Activated T-cell treated with anti-CD3 and anti-CD28 coated beads for 1 hour (primary cell): Measurements from ENCODE around the gene ADORA3.
A peak's percentile ranks its signal among the peaks of the same experiment; 100 is the strongest.

Experiments used
- DNase-seq: peaks from one replicate; pipeline ENCODE4 v3.0.0-alpha.2; 2020; ENCODE audit warnings: low read depth

Gene ADORA3

DNA sequence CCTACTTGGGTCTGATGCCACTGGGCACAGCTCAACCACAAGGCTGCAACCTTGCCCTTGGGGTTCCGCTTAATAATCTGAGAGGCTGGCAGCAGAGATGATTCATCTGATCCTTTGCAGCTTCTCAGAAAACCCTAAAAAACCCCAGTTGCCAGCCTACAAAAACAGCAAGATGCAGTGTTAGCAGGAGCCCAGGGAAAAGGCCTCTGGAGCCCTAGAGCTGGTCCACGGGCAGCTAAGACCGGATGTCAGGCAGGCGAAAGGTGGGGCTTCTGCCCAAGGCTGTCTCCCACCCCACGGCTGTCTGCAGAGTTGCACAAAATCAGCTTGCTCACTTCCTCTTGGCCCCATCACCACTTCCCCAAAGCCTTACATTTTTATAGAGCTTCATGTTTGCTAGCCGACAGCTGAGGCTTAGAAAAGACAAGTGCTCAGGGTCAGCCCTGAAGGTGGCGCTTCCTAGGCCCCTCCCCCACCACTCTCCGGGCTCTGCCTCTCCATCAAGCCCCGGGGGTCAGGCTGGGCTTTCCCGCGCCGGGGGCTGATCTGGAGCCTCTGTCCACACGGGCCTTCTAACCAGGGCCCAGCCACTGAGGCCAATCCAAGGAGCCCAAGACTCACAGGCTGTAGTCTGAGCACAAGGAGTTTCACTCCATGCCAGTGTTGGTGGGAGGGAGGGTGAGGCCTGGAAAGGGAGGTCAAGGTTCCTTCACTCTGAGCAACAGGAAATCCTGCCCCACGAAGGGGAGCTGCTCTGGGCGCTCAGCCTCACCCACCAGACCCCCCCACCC lies 4.2 kb upstream of the ADORA3 start:
- DNase-seq: peak; percentile 30

DNA sequence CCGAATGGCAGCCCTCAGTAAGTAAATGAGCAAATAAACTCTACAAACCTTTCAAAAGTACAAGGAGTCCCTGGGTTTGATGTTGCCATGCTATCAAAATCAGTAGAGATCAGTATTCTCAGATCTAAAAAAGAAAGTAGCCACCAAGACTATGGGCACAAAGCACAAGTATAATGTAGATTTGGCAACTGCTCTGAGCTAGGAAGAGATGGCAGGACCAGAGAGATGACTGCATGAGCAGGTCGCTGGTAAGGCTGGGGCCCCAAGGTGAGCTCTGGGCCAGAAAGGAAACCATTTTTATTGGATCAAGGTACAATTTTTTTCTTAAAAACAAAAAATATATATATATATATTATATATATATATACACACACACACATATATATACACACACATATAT lies 3.1 kb upstream of the ADORA3 start:
- DNase-seq: no peak

DNA sequence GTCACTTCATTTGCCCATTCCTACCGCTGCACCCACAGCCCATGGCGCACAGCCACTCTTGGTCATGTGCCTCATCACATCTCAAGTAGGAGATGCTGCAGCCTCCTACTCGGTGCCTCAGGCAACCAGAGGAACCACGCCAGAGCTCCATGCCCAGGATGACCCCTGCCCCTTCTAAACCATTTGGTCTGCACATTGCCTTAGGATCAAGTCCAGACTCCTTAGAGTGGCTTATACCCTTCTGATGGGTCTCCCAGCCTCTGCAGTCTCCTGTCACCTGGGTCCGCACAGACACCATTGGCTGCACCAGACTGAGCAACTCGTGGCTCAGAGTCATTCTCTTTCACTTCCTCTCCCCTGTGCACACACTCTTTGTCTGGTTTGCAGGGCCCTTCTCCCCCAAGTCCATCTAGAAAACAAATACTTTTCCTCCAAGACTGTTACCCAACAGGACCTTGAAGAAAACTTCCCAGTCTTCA lies 2.2 kb upstream of the ADORA3 start:
- no peak for DNase-seq

DNA sequence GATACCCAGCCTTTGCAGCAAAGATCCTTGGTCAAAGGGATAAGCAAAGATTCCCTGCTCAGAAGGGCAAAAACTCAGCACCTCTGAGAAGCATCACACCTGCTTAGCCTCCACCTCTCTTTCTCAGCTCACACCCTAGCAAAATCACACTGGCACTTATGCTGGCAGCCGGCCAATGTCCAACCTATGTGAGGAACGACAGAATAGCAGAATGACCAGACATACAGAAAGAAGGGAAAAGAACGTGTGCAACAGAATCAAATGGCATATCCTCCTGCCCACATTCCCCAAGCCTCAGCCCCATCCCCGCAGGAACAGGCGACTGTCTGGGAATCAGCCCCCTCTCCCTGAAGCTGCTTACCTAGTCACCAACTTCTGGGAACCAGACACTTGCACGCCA lies 664 bp upstream of the ADORA3 start:
- DNase-seq: no peak

DNA sequence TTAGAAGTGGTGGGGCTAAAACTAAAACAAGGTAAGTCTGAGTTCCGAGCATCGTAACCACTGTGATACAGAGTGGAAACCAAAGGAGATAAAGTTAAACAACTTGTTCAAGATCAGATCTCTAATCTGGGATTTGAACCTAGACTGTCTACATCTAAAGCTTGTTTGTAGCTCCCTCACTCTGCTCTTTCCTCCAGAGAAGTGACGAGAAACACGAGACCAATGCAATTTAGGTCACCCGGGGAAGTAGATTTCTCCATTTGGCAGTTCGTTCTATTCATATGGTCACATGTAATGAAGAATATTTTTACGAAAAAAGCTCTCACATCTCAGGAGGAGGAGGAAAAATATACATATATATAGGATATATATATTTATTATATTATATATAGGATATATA lies 1.8 kb downstream of the ADORA3 start:
- DNase-seq: no peak

DNA sequence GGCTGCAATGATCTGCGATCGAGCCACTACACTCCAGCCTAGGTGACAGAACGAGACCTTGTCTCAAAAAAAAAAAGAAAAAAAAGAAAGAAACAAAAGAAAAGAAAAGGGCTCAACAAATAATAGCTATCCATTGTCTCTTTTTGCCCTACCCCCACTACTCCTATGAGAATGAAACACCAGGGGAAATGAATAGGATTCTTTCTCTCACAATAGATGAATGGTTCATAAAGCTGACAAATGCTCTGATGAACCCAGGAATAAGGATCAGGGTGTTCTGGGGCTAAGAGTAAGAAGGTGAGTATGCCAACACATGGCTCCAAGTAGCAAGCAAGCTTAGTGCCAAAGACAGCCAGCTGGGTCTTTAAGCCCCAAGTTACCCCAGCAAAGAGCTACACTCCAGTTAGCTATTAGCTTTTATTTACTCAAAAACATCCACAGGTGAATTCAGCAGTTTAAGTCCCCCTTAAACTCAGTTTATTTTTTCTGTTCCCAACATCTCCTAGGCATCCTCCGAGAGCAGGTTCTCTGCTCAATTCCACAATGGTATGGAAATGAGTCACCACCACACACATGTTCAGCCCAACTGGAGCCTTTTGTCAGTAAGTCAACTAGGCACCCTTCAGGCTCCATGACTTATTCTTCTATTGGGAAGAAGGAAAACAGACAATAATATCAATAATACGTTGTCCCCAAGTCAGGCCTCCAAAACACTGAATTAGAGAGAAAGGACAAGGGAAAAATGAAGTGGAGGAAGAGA lies 4.2 kb downstream of the ADORA3 start:
- no peak for DNase-seq

DNA sequence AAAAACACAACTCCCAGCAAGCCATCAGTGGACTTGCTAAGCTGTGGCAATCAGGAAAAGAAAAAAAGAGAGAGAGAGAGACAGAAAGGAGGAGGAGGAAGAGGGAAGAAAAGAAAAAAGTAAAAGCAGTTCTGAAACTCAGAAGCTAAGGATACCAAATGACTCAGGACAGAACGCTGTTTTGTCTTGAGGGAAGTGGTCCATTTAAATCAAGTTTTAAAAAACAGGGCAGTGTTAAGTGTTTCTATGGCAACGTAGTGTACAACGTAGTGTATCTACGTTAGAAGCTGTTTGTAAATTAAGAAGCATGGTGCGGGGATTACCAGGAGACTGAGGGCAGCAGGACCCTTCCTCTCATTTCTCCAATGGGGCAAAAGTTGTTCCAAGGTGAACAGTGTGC lies 5.8 kb downstream of the ADORA3 start:
- DNase-seq: no peak

DNA sequence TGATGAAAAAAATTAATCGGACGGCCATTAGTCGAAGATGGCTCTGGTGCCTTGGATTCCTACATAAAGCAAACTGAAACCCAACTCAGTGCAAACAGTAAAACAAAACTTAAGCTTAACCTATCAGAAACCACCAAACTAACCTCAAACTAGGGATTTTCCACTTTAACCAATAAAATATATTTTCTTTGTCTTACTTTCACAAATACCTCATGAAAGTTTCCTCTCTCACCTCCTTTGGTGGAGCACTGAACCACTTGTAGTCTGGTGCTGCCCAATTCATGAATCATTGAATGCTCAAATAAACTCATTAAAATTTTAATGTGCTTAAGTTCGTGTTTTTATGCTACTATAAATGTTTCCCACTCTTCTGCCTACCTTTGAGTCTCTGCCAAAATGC lies 7.0 kb downstream of the ADORA3 start:
- DNase-seq: no peak

DNA sequence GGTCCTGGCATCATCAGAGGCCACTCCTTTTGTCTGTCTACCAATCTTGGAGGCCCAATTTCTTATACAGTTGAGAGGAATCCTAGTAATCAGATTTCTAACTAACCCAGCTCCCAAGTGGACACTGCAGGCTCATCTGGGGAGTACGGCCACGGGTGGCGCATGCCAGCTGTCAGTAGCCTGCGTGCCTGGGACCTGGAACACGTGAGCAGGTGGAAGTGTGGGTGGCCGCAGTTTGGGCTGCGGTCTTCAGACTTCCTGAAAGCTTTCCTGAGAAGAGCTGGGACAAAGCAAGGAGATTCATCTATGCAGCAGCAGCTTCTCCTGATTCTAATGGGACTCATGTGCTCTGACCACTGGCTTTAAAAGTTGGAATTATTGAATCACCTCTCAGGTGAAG lies 12.4 kb downstream of the ADORA3 start:
- DNase-seq: no peak

DNA sequence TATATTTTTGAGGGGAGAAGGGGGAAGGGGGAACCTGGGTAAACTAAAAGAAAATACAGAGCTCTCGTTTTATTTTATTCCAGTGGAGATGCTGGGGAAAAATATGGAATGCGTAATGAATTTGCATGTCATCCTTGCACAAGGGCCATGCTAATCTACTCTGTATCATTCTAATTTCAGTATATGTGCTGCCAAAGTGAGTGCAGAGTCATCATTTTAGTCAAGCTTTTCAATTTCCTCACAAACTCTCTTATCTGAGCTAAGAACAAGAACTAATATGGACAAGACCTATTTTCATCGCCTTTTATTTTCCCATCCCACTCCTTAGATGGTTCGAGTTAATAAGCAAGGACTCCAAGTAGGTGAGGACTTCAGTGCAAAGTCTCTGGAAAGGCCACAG lies 13.2 kb downstream of the ADORA3 start:
- no peak for DNase-seq

DNA sequence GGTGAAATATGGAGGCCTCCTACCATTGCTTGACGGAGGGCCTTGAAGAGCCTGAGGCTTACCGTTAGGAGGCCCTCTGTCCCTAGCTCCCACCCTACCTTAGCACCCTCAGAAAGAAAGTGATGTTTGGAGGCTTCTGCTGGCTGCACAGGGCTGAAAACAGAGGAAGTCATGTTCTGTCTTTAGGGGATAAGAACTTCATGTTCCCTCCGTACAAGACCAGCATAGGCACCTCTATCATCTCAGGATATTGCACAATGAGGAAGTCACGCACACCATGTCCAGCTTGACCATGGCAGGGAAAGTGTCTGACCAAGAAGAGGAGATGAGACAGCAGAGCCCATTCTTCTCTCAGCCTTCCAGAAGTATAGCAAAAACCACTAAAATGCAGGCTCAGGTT lies 13.8 kb downstream of the ADORA3 start:
- no peak for DNase-seq

DNA sequence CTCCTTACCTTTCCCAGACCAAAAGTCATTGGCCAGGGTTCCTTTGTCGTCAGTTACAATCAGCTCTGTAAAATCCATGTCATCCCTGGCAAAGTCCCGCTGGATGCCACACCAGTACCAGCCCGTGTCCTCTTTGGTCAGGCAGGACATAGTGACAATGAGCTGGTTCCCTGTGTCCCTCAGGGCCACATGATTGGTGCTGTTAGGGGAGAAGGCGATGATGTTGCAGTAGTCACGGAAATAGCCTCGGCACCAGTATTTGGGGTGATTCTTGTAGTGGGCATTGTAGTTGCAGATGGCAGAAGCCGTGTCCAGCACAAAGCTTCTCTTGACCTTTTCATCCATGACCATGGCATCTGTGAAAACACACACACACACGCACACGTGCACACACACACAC lies 14.8 kb downstream of the ADORA3 start:
- no peak for DNase-seq

DNA sequence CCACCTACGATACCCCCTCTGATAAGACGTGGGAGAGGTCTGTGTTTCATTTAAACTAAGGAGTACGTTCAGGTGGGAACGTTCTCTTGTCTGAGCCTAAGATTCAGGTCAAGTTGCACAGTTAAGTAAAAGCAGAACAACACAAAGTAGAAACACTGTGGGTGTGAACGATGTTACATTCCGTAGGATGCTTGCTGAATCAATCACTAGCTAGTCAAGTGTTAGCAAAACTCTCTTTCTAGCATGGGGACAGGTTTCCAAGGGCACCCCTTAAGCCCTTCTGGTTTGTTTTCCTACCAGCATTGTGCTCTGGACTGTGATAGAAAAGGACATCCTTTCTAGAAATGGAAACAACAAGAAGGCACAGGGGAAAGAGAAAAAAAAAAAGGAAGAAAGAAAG lies 16.3 kb downstream of the ADORA3 start:
- DNase-seq: no peak

DNA sequence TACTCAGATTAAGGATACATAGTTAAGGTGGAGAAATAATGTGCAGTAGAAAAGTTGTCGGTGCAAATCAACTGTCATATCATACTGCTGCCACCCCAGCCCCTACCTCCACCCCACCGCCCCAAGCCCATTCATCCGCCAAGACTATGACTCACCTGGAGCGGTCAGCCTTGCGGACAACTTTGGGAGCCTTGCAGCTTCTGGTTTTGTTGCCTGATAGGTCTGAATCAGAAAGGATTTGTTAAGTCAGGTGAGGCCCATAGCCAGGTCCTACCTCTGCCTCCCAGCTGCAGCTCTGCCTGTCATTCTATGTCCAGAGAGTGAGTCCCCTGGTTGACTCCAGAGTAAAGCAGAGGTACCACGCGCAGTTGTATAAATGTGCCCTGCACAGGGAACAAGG lies 17.0 kb downstream of the ADORA3 start:
- DNase-seq: no peak

DNA sequence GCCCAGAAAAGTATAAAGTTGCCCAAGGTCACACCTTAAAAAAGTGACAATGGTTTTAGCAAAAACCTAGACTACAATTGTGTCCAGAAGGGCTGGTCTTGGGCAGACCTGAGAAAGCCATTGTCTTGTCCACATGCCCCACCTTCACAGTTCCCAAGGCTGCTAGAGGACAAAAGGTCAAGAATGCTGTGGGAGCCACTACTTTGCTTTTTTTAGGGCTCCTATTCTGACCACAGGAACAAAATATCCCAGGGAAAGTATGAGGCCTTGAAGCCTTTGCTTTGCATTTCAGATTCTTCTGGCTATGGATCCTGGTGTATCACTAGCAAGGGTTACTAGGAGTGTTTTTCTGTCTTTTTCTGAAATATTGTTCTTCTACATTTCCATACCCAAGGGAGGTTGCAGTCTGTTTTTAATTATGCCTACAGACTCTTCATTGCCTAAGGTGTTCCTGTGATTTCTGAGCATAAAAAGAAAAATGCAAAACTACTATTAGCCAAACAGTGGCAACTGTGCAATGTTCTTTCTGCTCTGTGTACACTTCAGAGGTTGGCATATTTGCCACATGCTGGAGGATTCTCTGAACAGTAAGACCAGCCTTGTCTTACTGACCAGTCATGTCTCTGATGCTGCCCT lies 18.9 kb downstream of the ADORA3 start:
- no peak for DNase-seq

DNA sequence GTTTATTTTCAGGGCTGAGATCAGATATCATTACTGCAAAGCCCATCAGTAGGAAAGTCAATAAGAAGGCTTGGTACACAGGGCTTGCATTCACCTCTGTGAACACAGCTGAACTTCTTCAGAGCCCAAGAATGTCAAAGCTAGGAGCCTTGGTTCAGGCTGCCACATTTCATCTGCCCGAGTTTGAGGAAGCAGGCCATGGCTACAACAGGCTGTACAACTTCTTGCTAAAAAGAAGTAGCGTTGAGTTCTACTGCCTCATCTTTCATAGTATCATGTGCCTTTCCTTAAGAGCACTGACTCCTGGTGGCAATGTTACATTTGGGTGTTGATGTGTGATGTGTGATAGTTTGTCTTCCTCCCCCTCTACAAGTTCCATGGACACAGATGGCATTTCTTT lies 19.6 kb downstream of the ADORA3 start:
- DNase-seq: no peak

DNA sequence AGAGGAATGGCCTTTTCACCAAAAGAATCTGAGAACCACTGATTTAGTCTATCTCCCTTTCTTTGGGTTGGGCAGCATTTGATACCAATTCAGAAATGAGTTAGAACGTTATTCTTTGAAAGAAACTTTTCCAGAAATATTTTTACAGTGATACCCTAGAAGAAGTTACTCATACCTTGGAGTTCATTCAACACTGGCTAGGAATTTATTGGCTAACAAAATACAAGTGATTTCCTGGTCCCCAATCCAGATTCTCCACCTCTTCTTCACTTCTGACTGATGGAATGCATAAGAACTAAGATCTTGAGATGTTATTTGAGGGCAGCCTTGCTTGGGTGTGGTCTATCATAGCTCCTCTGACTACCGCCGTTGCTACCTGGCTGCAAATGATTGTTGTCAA lies 20.3 kb downstream of the ADORA3 start:
- no peak for DNase-seq

DNA sequence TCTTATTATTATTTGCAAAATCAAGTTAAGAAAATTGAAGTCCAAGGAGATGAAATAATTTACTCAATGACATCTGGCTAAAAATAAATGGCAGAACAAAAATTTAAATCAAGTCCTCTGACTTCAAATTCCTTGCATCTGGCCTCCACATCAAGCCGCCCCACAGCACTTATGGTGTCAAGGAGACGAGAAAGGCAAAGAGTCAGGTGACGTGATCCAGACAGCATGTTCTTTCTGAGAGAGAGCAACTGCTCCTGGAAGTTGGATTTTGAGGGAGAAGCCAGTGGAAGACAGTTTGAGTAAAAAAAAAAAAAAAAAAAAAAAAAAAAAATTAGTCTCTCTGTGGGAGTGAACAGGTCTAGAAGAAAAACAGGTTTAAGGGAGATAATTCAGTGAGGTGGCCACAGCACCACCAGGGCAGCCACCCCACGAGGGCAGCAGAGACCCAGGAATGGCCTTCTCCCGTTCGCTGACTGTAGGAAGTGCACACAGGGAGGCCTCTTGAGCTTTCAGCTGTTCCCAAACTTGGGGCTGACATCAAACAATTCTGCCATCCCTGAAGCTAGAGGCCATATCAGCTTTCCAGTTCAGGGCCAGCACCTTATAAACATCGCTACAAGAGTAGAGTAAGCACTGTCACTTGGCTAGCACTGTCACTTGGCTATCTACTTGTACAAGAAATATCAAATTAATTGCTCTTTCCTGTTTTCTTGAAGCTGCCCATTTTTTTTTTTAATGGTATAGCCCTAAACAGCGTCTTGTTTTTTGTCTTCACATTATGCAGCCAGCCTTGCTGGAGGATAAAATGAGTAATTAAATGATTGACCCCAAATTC lies 21.8 kb downstream of the ADORA3 start:
- peak; percentile 34 for DNase-seq

DNA sequence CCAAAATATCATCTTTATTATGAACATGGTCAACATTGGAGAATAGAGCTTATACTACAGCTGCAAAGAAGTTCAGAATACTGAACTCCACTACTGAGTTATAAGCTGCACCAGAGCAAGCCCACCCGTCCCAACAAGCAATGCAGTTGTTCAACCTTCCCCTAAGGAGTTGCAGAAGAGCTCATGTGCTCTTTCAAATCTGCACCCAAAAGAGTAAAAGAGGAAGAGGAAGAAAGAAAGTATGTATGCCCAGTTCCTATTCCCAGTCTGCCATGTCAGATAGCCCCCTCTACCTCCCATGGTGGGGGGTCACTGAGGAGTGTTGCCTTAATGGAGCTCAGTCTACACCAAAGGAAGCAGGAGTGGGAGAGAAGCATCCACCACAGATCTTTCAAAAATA lies 22.8 kb downstream of the ADORA3 start:
- DNase-seq: no peak

DNA sequence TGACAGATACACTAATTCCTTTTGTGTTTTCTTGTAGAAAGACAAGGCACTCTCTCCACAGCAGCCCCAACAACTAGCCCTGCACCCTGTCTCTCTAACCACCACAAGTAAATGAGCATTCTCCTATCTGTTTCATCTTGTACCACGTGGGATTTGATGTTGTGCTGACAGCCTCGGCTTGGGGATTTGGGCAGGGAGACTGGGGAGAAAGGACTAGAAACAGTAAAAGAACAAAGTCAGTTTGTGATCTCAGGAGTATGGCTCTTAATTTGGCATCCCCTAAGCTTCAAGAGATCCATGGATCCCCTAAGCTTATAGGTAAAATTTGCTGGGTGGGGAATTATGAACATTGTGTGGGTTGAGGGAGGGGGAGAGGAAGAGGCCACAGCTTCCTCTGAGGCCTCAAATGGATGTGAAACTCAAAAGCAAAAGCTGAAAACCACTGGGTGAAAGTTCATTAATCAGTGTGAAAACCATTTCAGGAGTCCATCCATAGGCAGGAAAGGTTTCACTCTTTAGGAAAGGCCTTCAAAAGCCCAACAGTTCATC lies 26.6 kb downstream of the ADORA3 start:
- DNase-seq: peak; percentile 7

DNA sequence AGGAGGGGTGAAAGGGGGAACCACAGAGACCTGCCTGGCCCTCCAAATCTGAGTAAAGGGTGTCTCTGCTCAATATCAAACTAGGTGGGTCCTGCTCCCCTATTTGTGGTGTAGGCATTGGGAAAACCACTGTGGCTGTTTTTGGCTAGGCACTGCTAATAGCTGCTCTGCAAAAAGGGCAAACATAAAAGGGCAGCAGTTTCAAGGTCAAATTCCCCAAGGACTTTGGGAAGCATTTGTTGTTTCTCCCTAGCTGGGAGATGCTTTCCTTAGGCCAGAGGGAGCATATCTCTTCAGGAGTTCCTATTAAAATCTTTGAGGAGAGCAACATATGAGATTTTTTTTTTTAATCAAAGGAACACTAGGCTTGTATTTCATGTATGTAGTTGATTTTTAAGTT lies 27.2 kb downstream of the ADORA3 start:
- DNase-seq: no peak

DNA sequence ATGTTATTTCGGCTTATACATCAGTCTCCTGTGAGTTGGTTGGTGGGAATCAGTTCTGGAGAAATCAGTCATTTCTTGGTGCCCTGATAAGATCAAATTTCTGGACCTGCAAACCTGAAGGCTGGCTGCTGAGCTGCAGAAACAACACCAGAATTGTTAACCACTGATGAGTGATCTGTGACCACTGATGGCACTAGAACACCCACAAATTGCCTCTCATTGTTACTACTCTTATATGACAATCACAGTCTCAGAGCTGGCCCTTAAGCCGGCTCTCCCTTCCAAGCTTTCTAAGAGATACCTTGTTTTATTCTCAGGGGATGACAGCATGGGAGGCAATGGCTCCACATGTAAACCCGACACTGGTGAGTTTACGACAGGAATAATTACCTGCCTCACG lies 27.7 kb downstream of the ADORA3 start:
- DNase-seq: no peak
